Erythroblast (primary cell): ENCODE results near the gene FHIP1A.

Source experiments
- DNase-seq, 2 experiments: peaks; one replicate each; lab custom pipeline; 2025; lab: John Stamatoyannopoulos, UW
- GATA1 ChIP-seq: IDR thresholded peaks from 2 replicates; pipeline ENCODE4 v1.6.1; 2011; ENCODE audit warnings: low read depth, mild to moderate bottlenecking, control low read depth, low read length, moderate library complexity
- POLR2A ChIP-seq: IDR thresholded peaks from 2 replicates; pipeline ENCODE4 v1.6.1; 2011; ENCODE audit warnings: mild to moderate bottlenecking, low read length

Gene FHIP1A

DNA sequence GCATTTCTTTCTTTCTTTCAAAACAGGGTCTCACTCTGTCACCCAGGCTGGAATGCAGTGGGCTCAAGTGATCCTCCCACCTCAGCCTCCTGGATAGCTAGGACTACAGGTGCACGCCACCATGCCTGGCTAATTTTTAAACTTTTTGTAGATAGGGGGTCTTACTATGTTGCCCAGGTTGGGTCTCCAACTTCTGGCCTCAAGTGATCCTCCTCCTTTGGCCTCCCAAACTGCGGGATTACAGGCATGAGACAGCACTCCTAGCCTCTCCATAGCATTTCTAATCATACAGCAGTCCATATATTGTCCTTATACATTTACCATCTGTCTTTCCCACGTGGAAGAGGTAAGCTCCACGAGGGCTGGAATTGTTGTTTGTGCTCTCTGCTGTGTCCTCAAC, 2.0 kb upstream of the FHIP1A start:
- no peak for TF ChIP-seq POLR2A
- TF ChIP-seq GATA1 = no peak
- DNase-seq = no peak

GRCh38 chr4:151407466-151408379, 1.3 kb upstream of the FHIP1A start:
- no peak for DNase-seq
- TF ChIP-seq GATA1 = no peak
- no peak for TF ChIP-seq POLR2A

DNA sequence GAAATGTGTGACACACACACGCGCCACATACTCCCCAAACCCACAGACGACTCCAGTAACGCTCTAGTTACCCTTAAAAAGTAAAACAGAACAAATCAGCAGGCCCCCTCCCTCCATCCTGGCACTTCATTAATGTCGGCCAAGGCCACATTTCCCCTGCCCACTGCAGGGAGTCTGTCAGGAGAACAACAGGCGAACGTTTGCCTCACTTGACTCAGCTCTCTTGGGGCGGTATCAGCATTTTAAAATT, 671 bp upstream of the FHIP1A start:
- no peak for DNase-seq
- TF ChIP-seq POLR2A = no peak
- no peak for TF ChIP-seq GATA1

- no peak for TF ChIP-seq GATA1
- TF ChIP-seq POLR2A = no peak
- no peak for DNase-seq
Measured at GRCh38 chr4:151409470-151410313, 716 bp downstream of the FHIP1A start.

DNA sequence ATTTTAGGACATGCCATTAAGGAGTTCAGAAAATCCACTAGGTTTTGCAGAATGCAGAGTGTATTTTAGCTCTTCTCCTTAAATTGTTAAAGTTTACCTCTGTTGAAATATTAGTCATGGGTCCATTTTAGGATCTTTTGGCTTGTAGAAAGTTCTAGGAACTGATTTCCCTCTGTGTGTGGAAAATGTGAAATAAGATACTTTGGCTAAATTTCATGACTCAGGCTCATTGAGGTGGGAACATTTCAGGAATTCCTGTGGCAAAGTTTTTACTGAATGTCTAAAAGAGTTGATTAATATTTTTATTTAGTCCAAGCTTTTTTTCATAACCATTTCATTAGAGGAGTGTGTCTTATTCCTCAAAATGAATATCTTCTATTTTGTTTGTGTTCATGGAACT, 7.0 kb downstream of the FHIP1A start:
- DNase-seq = no peak
- TF ChIP-seq GATA1 = no peak
- no peak for TF ChIP-seq POLR2A

GRCh38 chr4:151417164-151417571, 8.2 kb downstream of the FHIP1A start:
- TF ChIP-seq POLR2A (no peak), GATA1 (no peak)
- no peak for DNase-seq

DNA sequence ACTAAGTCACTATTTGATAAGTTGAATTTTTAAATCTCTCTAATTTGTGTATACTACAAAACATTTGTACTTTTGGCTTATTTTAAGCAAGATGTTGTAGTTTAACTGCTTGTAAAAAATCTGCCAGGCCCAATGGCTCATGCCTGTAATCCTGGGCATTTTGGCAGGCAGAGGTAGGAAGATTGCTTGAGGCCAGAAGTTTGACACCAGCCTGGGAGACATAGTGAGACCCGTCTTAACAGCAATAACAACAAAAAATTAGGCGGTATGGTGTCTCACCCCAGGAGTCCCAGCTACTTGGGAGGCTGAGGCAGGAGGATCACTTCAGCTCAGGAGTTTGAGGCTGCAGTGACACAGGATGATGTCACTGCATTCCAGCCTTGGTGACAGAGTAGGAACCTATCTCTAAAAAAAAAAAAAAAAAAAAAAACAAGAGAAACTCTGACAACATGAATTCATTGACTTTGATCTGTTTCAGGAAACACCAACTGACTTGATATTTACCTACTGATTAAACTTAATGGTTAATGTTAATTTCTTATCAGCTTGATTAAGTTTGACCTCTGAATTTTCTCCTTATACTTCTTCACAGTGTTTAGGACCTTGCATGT, 8.9 kb downstream of the FHIP1A start:
- TF ChIP-seq POLR2A = no peak
- no peak for TF ChIP-seq GATA1
- no peak for DNase-seq

DNA sequence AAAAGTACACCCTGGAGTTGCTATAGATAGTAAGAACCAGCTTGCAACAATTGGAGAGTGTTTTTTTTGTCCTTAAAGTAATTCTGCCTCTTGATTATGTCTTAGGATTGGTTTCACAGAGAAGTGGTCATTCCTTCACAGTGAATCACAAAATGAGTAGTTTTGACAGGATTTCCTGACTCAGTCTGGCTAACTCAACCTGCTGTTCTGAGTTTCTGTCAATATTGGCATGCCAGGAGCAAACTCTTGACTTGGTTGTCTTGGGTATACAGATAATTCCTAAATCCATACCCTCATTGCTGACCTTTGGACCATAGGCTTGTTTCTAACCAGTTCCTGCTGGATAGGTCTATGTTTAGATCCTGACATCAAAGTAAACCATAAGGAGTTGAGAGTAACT, 9.4 kb downstream of the FHIP1A start:
- no peak for DNase-seq
- TF ChIP-seq POLR2A (no peak), GATA1 (no peak)

DNA sequence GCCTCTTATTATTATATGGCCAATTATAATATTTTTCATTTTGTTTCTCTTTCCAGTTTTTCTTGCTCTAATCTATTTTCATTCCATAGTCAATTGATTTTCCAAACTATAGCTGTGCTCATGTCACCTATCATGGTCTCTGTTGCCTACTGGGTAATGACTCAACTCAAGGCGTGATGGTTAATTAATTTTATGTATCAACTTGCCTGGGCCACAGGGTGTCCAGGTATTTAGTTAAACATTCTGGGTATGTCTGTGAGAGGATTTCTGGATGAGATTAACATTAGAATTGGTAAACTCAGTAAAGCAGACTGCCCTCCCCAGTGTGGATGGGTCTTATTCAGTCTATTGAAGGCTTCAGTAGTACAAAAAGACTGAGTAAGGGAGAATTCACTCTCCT, 9.9 kb downstream of the FHIP1A start:
- no peak for DNase-seq
- TF ChIP-seq GATA1 (no peak), POLR2A (no peak)

- TF ChIP-seq POLR2A = no peak
- no peak for TF ChIP-seq GATA1
- DNase-seq = no peak
Measured at GRCh38 chr4:151420250-151420807, 11.4 kb downstream of the FHIP1A start.

- TF ChIP-seq POLR2A (no peak), GATA1 (no peak)
- DNase-seq = no peak
Measured at GRCh38 chr4:151422854-151423253, 13.9 kb downstream of the FHIP1A start.

DNA sequence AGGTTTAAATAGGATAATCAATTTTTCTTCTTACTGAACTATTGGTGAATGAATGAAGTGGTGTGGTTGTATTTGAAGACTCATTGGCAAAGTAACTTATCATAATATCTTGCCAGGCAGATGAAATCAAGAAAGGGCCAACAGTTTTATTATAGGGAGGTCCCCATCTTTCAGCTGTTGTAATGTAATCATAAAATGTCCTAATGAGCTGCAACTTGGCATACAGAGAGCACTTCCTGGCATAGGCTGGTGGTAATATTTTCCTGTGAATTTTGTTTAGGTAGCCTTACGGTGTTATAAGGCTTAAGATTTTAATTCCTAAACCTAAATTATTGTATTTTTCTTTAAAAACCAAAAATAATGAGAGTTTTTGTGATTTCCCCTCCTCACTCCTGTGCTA, 17.5 kb downstream of the FHIP1A start:
- DNase-seq = no peak
- TF ChIP-seq POLR2A = no peak
- TF ChIP-seq GATA1 = no peak

- TF ChIP-seq GATA1 (no peak), POLR2A (no peak)
- DNase-seq = no peak
Measured at GRCh38 chr4:151427266-151427665, 18.3 kb downstream of the FHIP1A start.

GRCh38 chr4:151428346-151428745, 19.4 kb downstream of the FHIP1A start:
- no peak for TF ChIP-seq GATA1
- no peak for TF ChIP-seq POLR2A
- DNase-seq = no peak
